Panc1 (cell line): ENCODE results near the gene DDX10.

ENCODE experiments used
- CTCF ChIP-seq: fragments of 450-650 bp; IDR thresholded peaks from 2 replicates; pipeline ENCODE4 v1.5.1; 2017; ENCODE audit warnings: mild to moderate bottlenecking
- POLR2AphosphoS5 ChIP-seq: IDR thresholded peaks from 2 replicates; pipeline ENCODE4 v1.6.1; 2012; ENCODE audit warnings: mild to moderate bottlenecking, low read depth, low read length, moderate library complexity
- SIN3A ChIP-seq: IDR thresholded peaks from 2 replicates; pipeline ENCODE4 v1.6.1; 2012; ENCODE audit warnings: low read depth, mild to moderate bottlenecking, low read length, moderate library complexity, borderline replicate concordance; ENCODE audit not compliant: insufficient read depth

GRCh38 chr11:108985945-108986279 lies 321.0 kb downstream of the DDX10 start:
- TF ChIP-seq CTCF (no peak), SIN3A (no peak), POLR2AphosphoS5 (no peak)
